Embryonic facial prominence (tissue), 1 donor: Measurements from ENCODE around the gene UBXN11.
"Not testable (repeated sequence)": the region's sequence is repeated elsewhere in the genome, so short reads cannot be mapped to it uniquely, and the experiment has no call there.

Experiments used
- DNase-seq: peaks from one replicate; pipeline ENCODE4 v3.0.0-alpha.2; 2016; ENCODE audit errors: extremely low spot score

Gene UBXN11

DNA sequence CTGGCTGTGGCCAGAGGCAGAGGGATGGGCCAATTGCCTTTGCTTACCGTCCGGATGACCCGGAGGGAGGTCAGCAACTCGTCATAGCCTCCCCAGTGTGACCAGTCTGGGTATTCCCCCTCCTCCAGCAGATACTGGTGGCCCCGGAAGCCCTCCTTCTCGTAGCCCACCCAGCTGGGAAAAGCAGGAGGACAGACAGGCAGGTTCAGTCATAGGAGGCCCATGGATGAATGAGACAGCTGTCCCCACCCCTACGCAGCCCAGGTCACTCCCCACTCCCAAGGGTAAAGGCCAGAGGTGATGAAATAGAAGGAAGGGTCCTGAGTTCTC is 30.7 kb upstream of the UBXN11 start:
- DNase-seq: no peak

GRCh38 chr1:26336477-26337205 is 30.2 kb upstream of the UBXN11 start:
- DNase-seq: peak; percentile 20

GRCh38 chr1:26335774-26336476 is 29.5 kb upstream of the UBXN11 start:
- DNase-seq: no peak

- DNase-seq: not testable (repeated sequence)
These were observed 26.9 kb upstream of the UBXN11 start for GRCh38 chr1:26333312-26333711.

DNA sequence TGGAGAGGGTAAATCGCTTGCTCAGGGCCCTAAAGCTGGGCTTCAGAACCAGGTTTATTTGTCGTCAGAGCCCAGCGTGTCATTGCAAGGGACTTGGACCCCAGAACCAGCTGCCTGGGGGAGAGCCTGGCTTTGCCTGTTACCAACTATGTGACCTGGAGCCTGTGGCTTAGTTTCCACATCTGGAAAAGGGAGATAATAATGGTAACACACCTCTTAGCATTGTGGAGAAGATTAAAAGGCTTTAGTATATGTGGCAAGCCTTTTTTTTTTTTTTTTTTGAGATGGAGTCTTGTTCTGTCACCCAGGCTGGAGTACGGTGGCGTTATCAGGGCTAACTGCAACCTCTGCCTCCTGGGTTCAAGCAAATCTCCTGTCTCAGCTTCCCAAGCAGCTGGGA is 23.8 kb upstream of the UBXN11 start:
- DNase-seq: no peak

- DNase-seq: not testable (repeated sequence)
These were observed 22.9 kb upstream of the UBXN11 start for GRCh38 chr1:26329380-26329779.

GRCh38 chr1:26328597-26328996 is 22.2 kb upstream of the UBXN11 start:
- DNase-seq: no peak

DNA sequence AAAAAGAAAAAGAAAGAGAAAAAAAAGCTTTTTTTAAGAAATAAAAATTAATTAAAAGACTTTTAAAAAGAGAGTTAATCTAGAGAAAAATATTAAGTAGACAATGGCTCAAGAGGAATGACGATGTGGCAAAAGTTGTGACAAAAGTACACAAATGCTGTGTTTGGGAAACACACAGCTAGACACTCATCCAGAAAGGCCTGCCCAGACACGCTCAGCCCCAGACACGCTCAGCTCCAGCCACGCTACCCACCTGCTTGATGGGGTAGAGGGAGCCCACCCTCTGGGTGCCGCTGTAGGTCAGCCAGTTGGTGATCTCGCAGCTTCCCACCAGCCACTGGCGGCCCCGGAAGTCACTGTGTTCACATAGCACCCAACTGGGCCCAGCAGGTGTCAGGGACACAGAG is 21.5 kb upstream of the UBXN11 start:
- no peak for DNase-seq

GRCh38 chr1:26324550-26324949 is 18.1 kb upstream of the UBXN11 start:
- DNase-seq: no peak

DNA sequence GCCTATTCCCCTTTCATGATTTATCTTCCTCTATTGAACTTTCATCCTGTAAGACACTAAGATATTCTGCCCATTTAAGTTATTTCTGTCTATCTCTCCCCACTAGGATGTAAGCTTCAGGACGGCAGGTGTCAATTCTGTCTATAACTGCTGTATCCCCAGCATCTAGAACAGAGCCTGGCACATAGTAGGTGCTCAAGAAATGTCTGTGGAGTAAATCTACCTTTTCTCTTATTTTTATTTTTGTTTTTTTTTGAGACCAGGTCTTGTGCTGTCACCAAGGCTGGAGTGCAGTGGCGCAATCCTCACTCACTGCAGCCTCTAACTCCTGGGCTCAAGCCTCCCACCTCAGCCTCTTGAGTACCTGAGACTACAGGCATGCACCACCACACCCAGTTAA is 16.9 kb upstream of the UBXN11 start:
- DNase-seq: no peak

- no peak for DNase-seq
These were observed 15.6 kb upstream of the UBXN11 start for GRCh38 chr1:26322042-26322331.

DNA sequence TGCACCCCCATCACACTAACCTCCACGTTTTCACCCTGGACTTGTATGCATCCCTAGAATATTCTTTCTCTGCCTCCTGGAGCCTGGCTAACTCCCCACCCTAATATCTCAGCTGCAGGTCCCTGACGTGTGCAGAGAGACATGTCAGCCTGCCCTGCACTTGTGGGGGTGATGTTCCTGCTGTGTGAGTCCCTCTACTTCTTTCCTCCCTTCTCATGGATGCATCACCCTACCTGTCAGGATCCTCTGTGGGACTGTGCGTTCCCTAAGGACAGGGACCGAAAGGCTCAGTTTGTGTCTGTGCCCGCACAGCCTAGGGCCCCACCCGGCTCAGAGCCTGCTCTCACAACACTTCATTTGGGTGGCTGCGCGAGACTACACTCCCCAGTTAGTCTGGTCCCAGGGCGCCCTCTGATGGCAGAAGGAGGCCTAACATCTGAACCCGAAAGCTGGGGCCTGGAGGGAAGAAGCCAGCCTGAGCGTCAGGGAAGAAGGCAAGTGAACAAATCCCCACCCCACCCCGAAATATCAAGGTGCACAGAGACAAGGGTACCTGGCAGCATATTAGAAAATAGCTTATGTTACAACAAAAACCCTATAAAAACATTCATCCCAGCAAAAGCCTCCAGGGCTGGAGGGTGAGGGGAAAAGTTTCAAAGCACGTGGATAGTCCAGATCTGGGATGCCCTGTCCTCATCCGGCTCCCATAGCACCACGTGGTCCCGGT is 15.0 kb upstream of the UBXN11 start:
- peak; percentile 53 for DNase-seq

DNA sequence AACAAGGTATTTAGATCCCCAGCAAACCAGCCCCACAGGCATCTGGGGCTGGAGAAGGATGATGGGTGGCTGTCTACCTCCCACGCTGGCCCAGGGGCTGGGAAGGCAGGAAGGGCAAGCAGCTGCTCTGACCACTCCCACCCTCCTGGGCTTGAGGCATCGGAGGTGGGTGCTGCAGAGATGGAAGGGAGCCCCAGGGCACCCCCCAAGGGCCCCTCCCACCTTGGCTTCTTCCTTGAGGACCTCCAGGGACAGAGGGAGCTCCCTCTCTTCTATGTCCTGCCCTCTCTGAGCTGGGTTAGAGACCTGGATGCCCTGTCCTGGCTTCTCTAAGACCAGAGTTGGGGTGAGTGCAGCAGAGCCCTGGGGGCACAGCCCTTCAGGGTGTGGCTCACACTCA is 14.5 kb upstream of the UBXN11 start:
- no peak for DNase-seq

GRCh38 chr1:26318338-26319064 is 12.1 kb upstream of the UBXN11 start:
- DNase-seq: no peak

GRCh38 chr1:26317612-26318337 is 11.3 kb upstream of the UBXN11 start, which contains the start of gene CD52:
TSS of gene CD52 (plus strand) at chr1:26317958. CDS start at chr1:26318018, 60 bp downstream.
- DNase-seq: no peak

DNA sequence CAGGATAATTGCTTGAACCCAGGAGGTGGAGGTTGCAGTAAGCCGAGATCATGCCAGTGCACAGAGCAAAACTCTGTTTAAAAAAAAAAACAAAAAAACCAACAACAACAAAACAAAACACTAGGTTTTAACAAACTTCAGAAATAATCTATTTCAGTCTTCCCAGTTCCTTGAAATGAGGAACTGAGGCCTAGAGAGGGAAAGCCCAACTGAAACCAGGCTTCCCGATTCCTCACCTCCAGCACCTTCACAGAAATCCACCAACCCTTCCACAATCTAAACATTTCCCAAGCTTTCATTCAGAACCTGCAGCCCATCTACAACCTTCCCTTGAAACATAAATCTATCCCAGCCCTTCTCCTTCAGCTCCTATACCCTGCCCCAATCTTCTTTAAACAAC is 10.7 kb upstream of the UBXN11 start:
- DNase-seq: no peak

- no peak for DNase-seq
These were observed 9.7 kb upstream of the UBXN11 start for GRCh38 chr1:26315874-26316850.

DNA sequence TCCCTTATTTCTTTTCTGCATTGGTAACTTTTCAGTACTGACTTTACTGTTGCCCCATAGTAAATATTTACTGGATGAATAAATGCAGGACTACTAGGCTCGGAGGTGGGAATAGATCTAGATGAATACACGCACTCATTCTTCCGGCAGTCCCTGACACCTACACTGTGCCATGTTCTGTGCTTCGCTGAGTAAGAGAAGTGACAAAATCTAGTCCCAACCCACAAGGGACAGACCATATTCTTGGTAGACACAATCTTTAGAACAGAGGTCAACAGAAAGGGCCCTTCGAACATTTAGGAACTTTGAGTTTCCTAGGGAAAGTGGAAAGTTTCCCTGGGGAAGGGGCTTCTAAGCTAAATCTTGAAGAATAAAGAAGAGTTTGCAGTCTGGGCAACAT is 8.1 kb upstream of the UBXN11 start:
- no peak for DNase-seq

DNA sequence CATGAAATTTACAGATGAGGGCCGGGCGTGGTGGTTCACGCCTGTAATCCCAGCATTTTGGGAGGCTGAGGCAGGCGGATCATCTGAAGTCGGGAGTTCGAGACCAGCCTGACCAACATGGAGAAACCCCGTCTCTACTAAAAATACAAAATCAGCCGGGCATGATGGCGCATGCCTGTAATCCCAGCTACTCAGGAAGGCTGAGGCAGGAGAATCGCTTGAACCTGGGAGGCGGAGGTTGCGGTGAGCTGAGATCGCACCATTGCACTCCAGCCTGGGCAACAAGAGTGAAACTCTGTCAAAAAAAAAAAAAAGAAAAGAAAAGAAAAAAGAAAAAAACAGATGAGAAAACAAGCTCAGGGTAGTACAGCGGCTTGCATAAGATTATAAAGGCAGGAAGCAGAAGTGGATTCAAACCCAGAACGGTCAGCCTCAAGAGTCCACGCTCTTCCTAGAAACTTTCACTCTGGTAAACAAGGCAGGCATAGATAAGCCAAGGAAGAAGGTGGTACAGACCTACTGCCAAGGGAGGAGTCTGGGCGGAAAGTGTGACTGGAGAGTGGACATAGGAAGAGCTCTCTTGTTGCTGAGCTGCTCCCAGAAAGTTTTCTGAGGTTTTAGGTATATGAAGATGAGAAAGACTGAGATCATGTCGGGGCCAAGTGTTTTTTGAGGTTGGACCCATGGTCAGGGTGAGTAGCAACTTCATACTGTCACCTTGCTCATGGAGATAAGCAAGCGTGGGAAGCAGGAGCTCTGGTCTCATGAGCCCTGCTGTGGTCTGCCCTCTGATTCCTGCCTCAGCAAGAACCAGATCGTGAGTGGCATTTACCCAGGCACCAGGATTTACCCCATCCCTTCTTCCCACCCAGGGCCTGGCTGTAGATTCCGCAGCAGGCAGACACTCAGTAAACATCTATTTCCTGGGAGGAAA is 1.8 kb upstream of the UBXN11 start:
- DNase-seq: not testable (repeated sequence)
